ENCODE data around the gene JPT1. TPM values are rescaled to one million over a fixed set of nuclear protein-coding genes. Genes with fewer than 3 reads are reported as not detected.

The JPT1 gene
- total and polyA plus RNA-seq, 2 donors (not counting 3 experiments of a cell fraction or from before 2014, with no cell fraction given): 212 to 352 TPM

- no peak for FAIRE-seq
- no peak for TF ChIP-seq MYC (IDR thresholded peaks at IDR 0.05; ENCODE audit: low read depth, low read length)
- TF ChIP-seq FOS (IDR thresholded peaks at IDR 0.05; ENCODE audit: borderline replicate concordance, insufficient read depth, low read length): no peak
- no peak for TF ChIP-seq EZH2 (IDR thresholded peaks at IDR 0.05; ENCODE audit: borderline replicate concordance, low read depth, low read length, severe bottlenecking)
- TF ChIP-seq POLR2AphosphoS5 (IDR thresholded peaks at IDR 0.05; ENCODE audit: insufficient read depth, low read depth, low read length): no peak
- TF ChIP-seq MAX (IDR thresholded peaks at IDR 0.05; ENCODE audit: insufficient read depth, insufficient read length): no peak
- TF ChIP-seq GATA2 (IDR thresholded peaks at IDR 0.05; ENCODE audit: insufficient read depth, insufficient read length, low read depth, low read length): no peak
- TF ChIP-seq, protein P1, sequence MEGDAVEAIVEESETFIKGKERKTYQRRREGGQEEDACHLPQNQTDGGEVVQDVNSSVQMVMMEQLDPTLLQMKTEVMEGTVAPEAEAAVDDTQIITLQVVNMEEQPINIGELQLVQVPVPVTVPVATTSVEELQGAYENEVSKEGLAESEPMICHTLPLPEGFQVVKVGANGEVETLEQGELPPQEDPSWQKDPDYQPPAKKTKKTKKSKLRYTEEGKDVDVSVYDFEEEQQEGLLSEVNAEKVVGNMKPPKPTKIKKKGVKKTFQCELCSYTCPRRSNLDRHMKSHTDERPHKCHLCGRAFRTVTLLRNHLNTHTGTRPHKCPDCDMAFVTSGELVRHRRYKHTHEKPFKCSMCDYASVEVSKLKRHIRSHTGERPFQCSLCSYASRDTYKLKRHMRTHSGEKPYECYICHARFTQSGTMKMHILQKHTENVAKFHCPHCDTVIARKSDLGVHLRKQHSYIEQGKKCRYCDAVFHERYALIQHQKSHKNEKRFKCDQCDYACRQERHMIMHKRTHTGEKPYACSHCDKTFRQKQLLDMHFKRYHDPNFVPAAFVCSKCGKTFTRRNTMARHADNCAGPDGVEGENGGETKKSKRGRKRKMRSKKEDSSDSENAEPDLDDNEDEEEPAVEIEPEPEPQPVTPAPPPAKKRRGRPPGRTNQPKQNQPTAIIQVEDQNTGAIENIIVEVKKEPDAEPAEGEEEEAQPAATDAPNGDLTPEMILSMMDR (IDR thresholded peaks at IDR 0.05; ENCODE audit: extremely low read depth in 1 of 2, insufficient read depth in 1 of 2, low read depth in 1 of 2, low read length in 2 of 2): no peak
- no peak for TF ChIP-seq JUN (IDR thresholded peaks at IDR 0.05; ENCODE audit: borderline replicate concordance, insufficient read depth, insufficient read length, low read depth)
- no peak for TF ChIP-seq POLR2A (IDR thresholded peaks at IDR 0.05; ENCODE audit: low read depth, low read length)
- Histone ChIP-seq H3K4me2 (ENCODE audit: insufficient read depth, low read length) (no peak overlapping the region), H3K9me1 (replicated peaks; ENCODE audit: control insufficient read depth, extremely low read depth, insufficient read depth, low read length) (no peaks in the 10 kb centered on the region), H4K20me1 (replicated peaks; ENCODE audit: control insufficient read depth, extremely low read depth, insufficient read depth, low read length) (no peaks in the 10 kb centered on the region), H3K4me1 (ENCODE audit: control insufficient read depth, extremely low read depth, insufficient read depth, low read length) (no peaks in the 10 kb centered on the region), H2AFZ (ENCODE audit: low read depth, low read length) (no peak overlapping the region), H3K36me3 (ENCODE audit: control insufficient read depth in 2 of 2, extremely low read depth in 1 of 2, insufficient read depth in 2 of 2, low read length in 2 of 2) (no peaks in the 10 kb centered on the region), H3K27ac (ENCODE audit: insufficient read depth, low read depth, low read length) (no peak overlapping the region), H3K79me2 (ENCODE audit: control insufficient read depth, insufficient read depth, low read length) (no peaks in the 10 kb centered on the region), H3K9ac (replicated peaks; ENCODE audit: extremely low read depth, insufficient read depth, low read length) (no peak overlapping the region), H3K9me3 (replicated peaks; ENCODE audit: control insufficient read depth, insufficient read depth, low read length) (no peaks in the 10 kb centered on the region), H3K27me3 (ENCODE audit: control insufficient read depth in 2 of 2, insufficient read depth in 2 of 2, low read length in 2 of 2) (no peaks in the 10 kb centered on the region), H3K4me3 (replicated peaks in 1 of 3; ENCODE audit: insufficient read depth in 1 of 3, low read depth in 1 of 3, low read length in 3 of 3) (no peak overlapping the region)
- intact Hi-C loops (cut with micrococcal nuclease): loop anchor here (5.0 kb wide), 1 partner anchor 278 kb away; the partner anchor contains the start of genes OTOP2 and USH1G
- DNase-seq (ENCODE audit: low read depth, low spot score): no peak
- CTCF ChIA-PET: interaction anchor here (1.4 to 9.1 kb wide), 6 partner anchors 10 to 238 kb away, joined by 4 to 257 read pairs (median 52); no protein-coding TSS in a partner anchor
- dilution Hi-C loops (cut with MboI; ENCODE audit: extremely low pct_ligation_motif_present, low sequenced_read_pairs): no loop called here
- no TSS peak for BruUV-seq (replicated peaks)
- POLR2A ChIA-PET: interaction anchor here (0.6 to 0.7 kb wide), 2 partner anchors 17 to 196 kb away, joined by 5 to 6 read pairs; no protein-coding TSS in a partner anchor
Observed at GRCh38 chr17:75199886-75200618, 45.7 kb upstream of the JPT1 start.
